HCT116 (cell line): Measurements from ENCODE around the gene AGPAT3. TPM values are rescaled to one million over a fixed set of nuclear protein-coding genes. Genes with fewer than 3 reads are reported as not detected.

Experiments
- ATAC-seq: fragments of 200-7000 bp; cut with Tn5 transposase; 2 replicates; pipeline ENCODE4 v1.9.1; 2020; ENCODE audit warnings: mild to moderate bottlenecking, moderate library complexity
- BruUV-seq: library from RNA; stranded (reverse); fragments of 400-500 nt; replicated peaks from 2 replicates; lab custom pipeline; 2021; lab: Mats Ljungman, UMichigan
- CTCF ChIA-PET: fragments of 300-600 bp; sonication (Branson Sonifier 250); formaldehyde crosslinking; loops from one replicate; lab custom pipeline; 2021; ENCODE audit warnings: antibody characterized with exemption; lab: Charles Lee
- POLR2A ChIA-PET: fragments of 300-600, 350-600 bp; sonication (Branson Sonifier 250); formaldehyde crosslinking; loops from one replicate; lab custom pipeline; 2021; ENCODE audit warnings: antibody characterized with exemption; lab: Charles Lee
- RAD21 ChIA-PET, 2 experiments: fragments of 300-600 bp; sonication (Branson Sonifier 250); formaldehyde crosslinking; loops; one replicate each; lab custom pipeline; 2023; ENCODE audit warnings: low total read pairs in 2 of 2; ENCODE audit not compliant: uncharacterized antibody in 2 of 2, unreplicated experiment in 2 of 2, low non-redundant PET in 1 of 2; lab: Charles Lee
- DNase-seq: peaks from one replicate; pipeline ENCODE4 v3.0.0-alpha.2; 2010; ENCODE audit warnings: low read depth, low spot score
- H2AFZ ChIP-seq: fragments of 200-600 bp; shearing (Covaris generic), sonication (generic); 2 replicates; pipeline ENCODE4 v1.6.1; 2017; ENCODE audit warnings: low read depth, mixed run types, mixed read lengths, antibody characterized with exemption, low read length; ENCODE audit not compliant: poor library complexity, severe bottlenecking
- H3K27ac ChIP-seq: 2 replicates; pipeline ENCODE4 v1.5.1; 2012; ENCODE audit warnings: low read depth, low read length
- H3K27me3 ChIP-seq: fragments of 200-600 bp; sonication (generic); 2 replicates; pipeline ENCODE4 v1.6.1; 2016; ENCODE audit warnings: mixed run types, low read length, mixed read lengths; ENCODE audit not compliant: insufficient read depth
- H3K36me3 ChIP-seq, 2 experiments: fragments of 200-500 bp in 1 of 2; fragments of 200-600 bp in 1 of 2; sonication (Bioruptor generic) in 1 of 2; sonication (generic) in 1 of 2; 2 replicates each; pipeline versions ENCODE4 v1.5.1 to v1.6.1; 2014 to 2016; ENCODE audit warnings: low read length in 2 of 2, inconsistent platforms in 1 of 2, mixed read lengths in 1 of 2, mixed run types in 1 of 2; ENCODE audit not compliant: insufficient read depth in 2 of 2, control insufficient read depth in 1 of 2
- H3K4me1 ChIP-seq, 2 experiments: fragments of 200-600 bp in 1 of 2; sonication (generic) in 1 of 2; 2 replicates each; pipeline versions ENCODE4 v1.5.1 to v1.6.1; 2012 to 2017; ENCODE audit warnings: low read length in 2 of 2, inconsistent platforms in 1 of 2, mild to moderate bottlenecking in 1 of 2, mixed read lengths in 1 of 2, mixed run types in 1 of 2, moderate library complexity in 1 of 2; ENCODE audit not compliant: insufficient read depth in 2 of 2, control insufficient read depth in 1 of 2
- H3K4me2 ChIP-seq: fragments of 200-600 bp; sonication (generic); 2 replicates; pipeline ENCODE4 v1.6.1; 2017; ENCODE audit warnings: mixed run types, low read length, mixed read lengths
- H3K4me3 ChIP-seq, 2 experiments: fragments of 200-600 bp in 1 of 2; sonication (generic) in 1 of 2; replicated peaks in 1 of 2; 2 replicates each; pipeline ENCODE4 v1.5.1; 2011 to 2016; ENCODE audit warnings: low read length in 2 of 2, control low read depth in 1 of 2, low read depth in 1 of 2, mild to moderate bottlenecking in 1 of 2, mixed read lengths in 1 of 2, mixed run types in 1 of 2
- H3K79me2 ChIP-seq: fragments of 200-600 bp; sonication (generic); 2 replicates; pipeline ENCODE4 v1.6.1; 2017; ENCODE audit warnings: mild to moderate bottlenecking, mixed run types, low read length, moderate library complexity, mixed read lengths; ENCODE audit not compliant: insufficient read depth
- H3K9ac ChIP-seq: fragments of 200-600 bp; sonication (generic); 2 replicates; pipeline ENCODE4 v1.6.1; 2016; ENCODE audit warnings: low read length, mixed read lengths
- H3K9me2 ChIP-seq: fragments of 200-600 bp; sonication (generic), shearing (Covaris generic); 2 replicates; pipeline ENCODE4 v1.6.1; 2017; ENCODE audit warnings: mixed run types, mild to moderate bottlenecking, moderate library complexity; ENCODE audit not compliant: insufficient read depth
- H3K9me3 ChIP-seq, 2 experiments: fragments of 200-500 bp in 1 of 2; fragments of 200-600 bp in 1 of 2; sonication (Bioruptor generic) in 1 of 2; sonication (generic) in 1 of 2; 2 replicates each; pipeline ENCODE4 v1.6.1; 2014 to 2017; ENCODE audit warnings: low read length in 2 of 2, mixed read lengths in 2 of 2, inconsistent platforms in 1 of 2, low read depth in 1 of 2, mild to moderate bottlenecking in 1 of 2, mixed run types in 1 of 2, moderate library complexity in 1 of 2; ENCODE audit not compliant: control insufficient read depth in 1 of 2, insufficient read depth in 1 of 2
- H4K20me1 ChIP-seq: fragments of 200-600 bp; sonication (generic), shearing (Covaris generic); 2 replicates; pipeline ENCODE4 v1.6.1; 2017; ENCODE audit warnings: mixed run types, mild to moderate bottlenecking, moderate library complexity; ENCODE audit not compliant: insufficient read depth
- CEBPB ChIP-seq: IDR thresholded peaks from 2 replicates; pipeline ENCODE4 v1.6.1; 2012; ENCODE audit warnings: low read depth
- CTCF ChIP-seq, 3 experiments: fragments of 200-600 bp in 1 of 3; sonication (generic) in 1 of 3; IDR thresholded peaks in 2 of 3; conservative IDR thresholded peaks in 1 of 3; 2 replicates each; pipeline ENCODE4 v1.5.1; 2012 to 2017; ENCODE audit warnings: low read depth in 2 of 3, low read length in 2 of 3, antibody characterized with exemption in 1 of 3, borderline replicate concordance in 1 of 3, control low read depth in 1 of 3, mild to moderate bottlenecking in 1 of 3, mixed read lengths in 1 of 3, mixed run types in 1 of 3, moderate library complexity in 1 of 3; ENCODE audit not compliant: insufficient read depth in 1 of 3
- EGR1 ChIP-seq: IDR thresholded peaks from 2 replicates; pipeline ENCODE4 v1.6.1; 2012; ENCODE audit warnings: low read depth
- ELF1 ChIP-seq: IDR thresholded peaks from 2 replicates; pipeline ENCODE4 v1.6.1; 2012; ENCODE audit warnings: low read depth, borderline replicate concordance
- EZH2 ChIP-seq: fragments of 200-600 bp; sonication (generic); IDR thresholded peaks from 2 replicates; pipeline ENCODE4 v1.6.1; 2017; ENCODE audit warnings: antibody characterized with exemption, mixed run types
- FOSL1 ChIP-seq: IDR thresholded peaks from 2 replicates; pipeline ENCODE4 v1.6.1; 2012; ENCODE audit warnings: low read depth
- MAX ChIP-seq: IDR thresholded peaks from 2 replicates; pipeline ENCODE4 v1.6.1; 2012
- POLR2A ChIP-seq: IDR thresholded peaks from 2 replicates; pipeline ENCODE4 v1.7.0; 2011; ENCODE audit warnings: borderline replicate concordance; ENCODE audit not compliant: insufficient read depth, insufficient read length; ENCODE audit errors: extremely low read depth
- POLR2AphosphoS5 ChIP-seq: IDR thresholded peaks from 2 replicates; pipeline ENCODE4 v1.6.1; 2011; ENCODE audit warnings: mild to moderate bottlenecking, low read depth, low read length, moderate library complexity
- RAD21 ChIP-seq: IDR thresholded peaks from 2 replicates; pipeline ENCODE4 v1.6.1; 2012; ENCODE audit warnings: low read depth, mild to moderate bottlenecking
- REST ChIP-seq: IDR thresholded peaks from 2 replicates; pipeline ENCODE4 v1.6.1; 2012; ENCODE audit warnings: low read depth
- SIN3A ChIP-seq: IDR thresholded peaks from 2 replicates; pipeline ENCODE4 v1.6.1; 2012; ENCODE audit warnings: low read depth
- SP1 ChIP-seq: IDR thresholded peaks from 2 replicates; pipeline ENCODE4 v1.6.1; 2012; ENCODE audit warnings: low read depth
- SRF ChIP-seq: IDR thresholded peaks from 2 replicates; pipeline ENCODE4 v1.6.1; 2012; ENCODE audit warnings: low read depth
- TCF7L2 ChIP-seq: IDR thresholded peaks from 2 replicates; pipeline ENCODE4 v1.7.0; 2011; ENCODE audit warnings: borderline replicate concordance, inconsistent platforms; ENCODE audit not compliant: insufficient read depth, insufficient read length; ENCODE audit errors: extremely low read depth
- ZFX ChIP-seq: fragments of 450-650 bp; IDR thresholded peaks from 2 replicates; pipeline ENCODE4 v1.6.1; 2017
- ZNF274 ChIP-seq: fragments of 200-500 bp; sonication (Bioruptor generic); IDR thresholded peaks from 2 replicates; pipeline ENCODE4 v1.6.1; 2014; ENCODE audit warnings: mild to moderate bottlenecking, low read depth, low read length, inconsistent platforms
- intact Hi-C: fragments of 100-400 bp; cut with micrococcal nuclease; formaldehyde crosslinking; loops from 2 replicates; pipeline ENCODE4 v1.10.0; 2022
- total RNA-seq: library from RNA; stranded (reverse); gene quantifications from one replicate; pipeline ENCODE4 v1.2.1, GENCODE V29; 2021; ENCODE audit not compliant: unreplicated experiment

AGPAT3 gene
- total RNA-seq, 1 experiment from 2014 or later, result 54.1 TPM

GRCh38 chr21:43933199-43933598, 68.2 kb downstream of the AGPAT3 start:
- ATAC-seq, result no peak
- DNase-seq, result no peak
- H4K20me1 ChIP-seq, result no peaks in the 10 kb centered on the region
- H3K27me3 ChIP-seq, result no peaks in the 10 kb centered on the region
- CTCF ChIA-PET, result no interaction called here
- no peak overlapping the region for H3K27ac ChIP-seq
- H3K4me1 ChIP-seq, result no peaks in the 10 kb centered on the region
- H3K9me3 ChIP-seq, result no peaks in the 10 kb centered on the region
- no peak overlapping the region for H2AFZ ChIP-seq
- H3K4me3 ChIP-seq, result no peak overlapping the region
- BruUV-seq, result no TSS peak
- H3K9me2 ChIP-seq, result no peaks in the 10 kb centered on the region
- no peak overlapping the region for H3K4me2 ChIP-seq
- H3K9ac ChIP-seq, result no peak overlapping the region
- POLR2A ChIA-PET, result no interaction called here
- RAD21 ChIA-PET, result no interaction called here
- no peaks in the 10 kb centered on the region; a peak in 1 of 4 replicates for H3K36me3 ChIP-seq
- intact Hi-C loops, result no loop called here
- no peaks in the 10 kb centered on the region; the same call in 1 of the 2 replicates for H3K79me2 ChIP-seq
- TF ChIP-seq SIN3A (no peak), TCF7L2 (no peak), POLR2A (no peak), MAX (no peak), ELF1 (no peak), ZNF274 (no peak), CEBPB (no peak), RAD21 (no peak), ZFX (no peak), EZH2 (no peak), CTCF (IDR thresholded peaks at IDR 0.05 in 2 of 3, conservative IDR thresholded peaks at IDR 0.05 in 1 of 3; ENCODE audit: borderline replicate concordance in 1 of 3, insufficient read depth in 1 of 3, low read depth in 2 of 3, low read length in 2 of 3) (no peak), SP1 (no peak), SRF (no peak), EGR1 (no peak), FOSL1 (no peak), POLR2AphosphoS5 (no peak), REST (no peak)
